Sciatic nerve (tissue), 1 donor: ENCODE data around the gene SKIC2. TPM values are rescaled to one million over a fixed set of nuclear protein-coding genes. Genes with fewer than 3 reads are reported as not detected.

Experiments used
- microRNA-seq: library from miRNA; unstranded; fragments of <30 nt; microRNA quantifications from one replicate; pipeline ENCODE4 v1.2.0, GENCODE V29; 2020
- total RNA-seq: library from RNA; stranded (reverse); fragmentation: NEBNext Ultra II Directional; extraction: Animal tissue kit (Norgen Biotek cat#: 25700); gene quantifications from one replicate; pipeline ENCODE4 v1.2.1, GENCODE V29; 2021
- donor health status: DM: no; HTN: no; CAD: no.

SKIC2 gene
- total RNA-seq, 1 donor from 2014 or later = 60.0 TPM

Small RNAs within 50 kb of the gene (microRNA-seq; reads per million reads assigned to microRNA genes)
- gene MIR1236 = not detected

Other genes with a start within 250 kb of the SKIC2 start
- not detected for gene LY6G6D, start 243.8 kb upstream of the SKIC2 start, total RNA-seq
- gene LY6G6C, start 237.4 kb upstream of the SKIC2 start, total RNA-seq = 0.71 TPM
- gene MPIG6B, start 235.8 kb upstream of the SKIC2 start, total RNA-seq = 0.62 TPM
- 124 TPM for gene DDAH2, start 229.9 kb upstream of the SKIC2 start, total RNA-seq
- gene CLIC1, start 222.6 kb upstream of the SKIC2 start, total RNA-seq = 239 TPM
- gene MSH5, start 219.2 kb upstream of the SKIC2 start, total RNA-seq = 21.2 TPM
- 4.9 TPM for gene SAPCD1, start 196.5 kb upstream of the SKIC2 start, total RNA-seq
- 0.94 TPM for gene VWA7, start 181.8 kb upstream of the SKIC2 start, total RNA-seq
- gene VARS1, start 163.4 kb upstream of the SKIC2 start, total RNA-seq = 42.3 TPM
- gene LSM2, start 152.2 kb upstream of the SKIC2 start, total RNA-seq = 30.1 TPM
- 2.8 TPM for gene HSPA1L, start 143.9 kb upstream of the SKIC2 start, total RNA-seq
- gene HSPA1A, start 143.6 kb upstream of the SKIC2 start, total RNA-seq = 195 TPM
- gene HSPA1B, start 131.4 kb upstream of the SKIC2 start, total RNA-seq = 181 TPM
- 22.1 TPM for gene NEU1, start 96.4 kb upstream of the SKIC2 start, total RNA-seq
- 2.1 TPM for gene SLC44A4, start 80.2 kb upstream of the SKIC2 start, total RNA-seq
- gene EHMT2, start 61.5 kb upstream of the SKIC2 start, total RNA-seq = 49.4 TPM
- 8.4 TPM for gene ZBTB12, start 57.1 kb upstream of the SKIC2 start, total RNA-seq
- 25.0 TPM for gene C2, start 31.5 kb upstream of the SKIC2 start, total RNA-seq
- 72.6 TPM for gene CFB, start 13.1 kb upstream of the SKIC2 start, total RNA-seq
- 55.1 TPM for gene NELFE, start 204 bp upstream of the SKIC2 start, total RNA-seq
- gene DXO, start 13.0 kb downstream of the SKIC2 start, total RNA-seq = 23.0 TPM
- 453 TPM for gene C4A, start 22.9 kb downstream of the SKIC2 start, total RNA-seq
- 392 TPM for gene C4B, start 55.6 kb downstream of the SKIC2 start, total RNA-seq
- gene CYP21A2, start 79.2 kb downstream of the SKIC2 start, total RNA-seq = 6.1 TPM
- 423 TPM for gene TNXB, start 150.2 kb downstream of the SKIC2 start, total RNA-seq
- gene ATF6B, start 169.1 kb downstream of the SKIC2 start, total RNA-seq = 88.4 TPM
- 2.8 TPM for gene FKBPL, start 171.1 kb downstream of the SKIC2 start, total RNA-seq
- 6.1 TPM for gene PRRT1, start 192.8 kb downstream of the SKIC2 start, total RNA-seq
- gene PPT2, start 195.0 kb downstream of the SKIC2 start, total RNA-seq = 38.8 TPM
- gene EGFL8, start 205.4 kb downstream of the SKIC2 start, total RNA-seq = 312 TPM
- 59.9 TPM for gene AGPAT1, start 216.9 kb downstream of the SKIC2 start, total RNA-seq
- gene RNF5, start 219.2 kb downstream of the SKIC2 start, total RNA-seq = 63.8 TPM
- 13.6 TPM for gene AGER, start 225.1 kb downstream of the SKIC2 start, total RNA-seq
- gene PBX2, start 231.0 kb downstream of the SKIC2 start, total RNA-seq = 97.7 TPM
- 20.5 TPM for gene GPSM3, start 233.5 kb downstream of the SKIC2 start, total RNA-seq